GM10266 (cell line): ENCODE measurements around the gene ABCA13.

Experiments
- DNase-seq: peaks from one replicate; pipeline ENCODE4 v3.0.0; 2012; ENCODE audit errors: extremely low spot score
- TF ChIP-seq, protein P1 (sequence below): IDR thresholded peaks from 2 replicates; pipeline ENCODE4 v1.5.1; 2012; ENCODE audit warnings: mild to moderate bottlenecking, low read depth; ENCODE audit not compliant: control insufficient read depth, insufficient read depth; ENCODE audit errors: missing control alignments

ABCA13 gene

DNA sequence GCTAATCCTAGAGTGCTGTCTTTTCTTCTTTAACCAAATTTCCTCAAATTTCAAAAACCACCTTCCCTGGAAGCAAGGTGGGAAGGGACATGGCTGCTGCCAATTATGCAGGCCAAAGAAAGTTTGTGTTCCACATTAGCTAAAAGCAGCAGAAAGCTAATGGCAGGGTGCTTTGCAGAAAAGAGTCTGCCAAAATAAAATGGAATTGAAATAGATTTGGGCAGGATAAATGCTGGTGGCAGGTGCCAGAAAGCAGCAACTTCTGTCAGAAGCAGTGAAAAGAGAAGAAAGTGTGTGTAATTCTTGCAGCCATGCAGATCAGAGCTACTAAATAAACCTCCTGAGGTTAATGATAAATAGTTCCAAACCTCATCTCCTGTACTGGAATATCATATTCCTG, 275.5 kb downstream of the ABCA13 start:
- TF ChIP-seq, protein P1, sequence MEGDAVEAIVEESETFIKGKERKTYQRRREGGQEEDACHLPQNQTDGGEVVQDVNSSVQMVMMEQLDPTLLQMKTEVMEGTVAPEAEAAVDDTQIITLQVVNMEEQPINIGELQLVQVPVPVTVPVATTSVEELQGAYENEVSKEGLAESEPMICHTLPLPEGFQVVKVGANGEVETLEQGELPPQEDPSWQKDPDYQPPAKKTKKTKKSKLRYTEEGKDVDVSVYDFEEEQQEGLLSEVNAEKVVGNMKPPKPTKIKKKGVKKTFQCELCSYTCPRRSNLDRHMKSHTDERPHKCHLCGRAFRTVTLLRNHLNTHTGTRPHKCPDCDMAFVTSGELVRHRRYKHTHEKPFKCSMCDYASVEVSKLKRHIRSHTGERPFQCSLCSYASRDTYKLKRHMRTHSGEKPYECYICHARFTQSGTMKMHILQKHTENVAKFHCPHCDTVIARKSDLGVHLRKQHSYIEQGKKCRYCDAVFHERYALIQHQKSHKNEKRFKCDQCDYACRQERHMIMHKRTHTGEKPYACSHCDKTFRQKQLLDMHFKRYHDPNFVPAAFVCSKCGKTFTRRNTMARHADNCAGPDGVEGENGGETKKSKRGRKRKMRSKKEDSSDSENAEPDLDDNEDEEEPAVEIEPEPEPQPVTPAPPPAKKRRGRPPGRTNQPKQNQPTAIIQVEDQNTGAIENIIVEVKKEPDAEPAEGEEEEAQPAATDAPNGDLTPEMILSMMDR: no peak
- no peak for DNase-seq

- TF ChIP-seq, protein P1: no peak
- no peak for DNase-seq
Measured at GRCh38 chr7:48452218-48452617, 281.0 kb downstream of the ABCA13 start.

DNA sequence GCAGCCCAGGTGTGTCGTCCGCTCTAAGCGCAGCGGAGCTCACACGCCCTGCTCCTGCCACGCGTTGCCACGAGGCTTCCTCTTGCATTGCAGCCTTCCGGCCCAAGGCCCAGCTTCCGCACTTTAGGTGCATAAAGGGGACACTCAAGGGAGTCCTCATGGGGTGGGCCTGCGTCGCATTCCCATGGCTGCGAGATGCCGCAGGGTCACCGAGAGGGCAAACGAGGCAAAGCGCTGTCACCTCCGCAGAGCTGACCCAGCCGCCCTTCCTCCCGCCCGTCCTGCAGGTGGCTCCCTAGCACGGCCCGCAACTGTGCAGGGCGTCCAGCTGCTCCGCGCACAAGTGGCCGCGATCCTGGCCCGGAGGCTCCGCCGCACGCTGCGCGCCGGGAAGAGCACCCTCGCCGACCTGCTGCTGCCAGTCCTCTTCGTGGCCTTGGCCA, 283.5 kb downstream of the ABCA13 start:
- DNase-seq: no peak
- TF ChIP-seq, protein P1: no peak

DNA sequence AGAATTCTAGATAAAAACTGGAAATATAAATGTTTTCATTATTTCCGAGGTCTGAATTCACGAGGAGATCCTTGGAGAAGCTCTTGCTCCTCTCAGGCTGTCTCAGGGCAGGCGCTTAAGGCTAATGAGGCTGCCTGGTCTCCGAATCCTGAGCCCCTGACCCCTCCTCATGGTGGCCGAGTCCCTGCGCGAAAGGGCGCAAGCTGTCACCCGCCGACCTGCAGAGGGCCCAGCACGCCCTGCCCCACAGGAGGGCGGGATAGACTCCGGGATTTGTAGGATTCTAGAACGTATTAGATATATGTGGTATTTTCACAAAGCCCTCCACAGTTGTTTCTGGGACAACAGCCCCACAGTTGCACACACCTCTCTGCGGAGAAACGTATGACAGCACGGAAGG, 284.1 kb downstream of the ABCA13 start:
- no peak for DNase-seq
- TF ChIP-seq, protein P1: no peak

DNA sequence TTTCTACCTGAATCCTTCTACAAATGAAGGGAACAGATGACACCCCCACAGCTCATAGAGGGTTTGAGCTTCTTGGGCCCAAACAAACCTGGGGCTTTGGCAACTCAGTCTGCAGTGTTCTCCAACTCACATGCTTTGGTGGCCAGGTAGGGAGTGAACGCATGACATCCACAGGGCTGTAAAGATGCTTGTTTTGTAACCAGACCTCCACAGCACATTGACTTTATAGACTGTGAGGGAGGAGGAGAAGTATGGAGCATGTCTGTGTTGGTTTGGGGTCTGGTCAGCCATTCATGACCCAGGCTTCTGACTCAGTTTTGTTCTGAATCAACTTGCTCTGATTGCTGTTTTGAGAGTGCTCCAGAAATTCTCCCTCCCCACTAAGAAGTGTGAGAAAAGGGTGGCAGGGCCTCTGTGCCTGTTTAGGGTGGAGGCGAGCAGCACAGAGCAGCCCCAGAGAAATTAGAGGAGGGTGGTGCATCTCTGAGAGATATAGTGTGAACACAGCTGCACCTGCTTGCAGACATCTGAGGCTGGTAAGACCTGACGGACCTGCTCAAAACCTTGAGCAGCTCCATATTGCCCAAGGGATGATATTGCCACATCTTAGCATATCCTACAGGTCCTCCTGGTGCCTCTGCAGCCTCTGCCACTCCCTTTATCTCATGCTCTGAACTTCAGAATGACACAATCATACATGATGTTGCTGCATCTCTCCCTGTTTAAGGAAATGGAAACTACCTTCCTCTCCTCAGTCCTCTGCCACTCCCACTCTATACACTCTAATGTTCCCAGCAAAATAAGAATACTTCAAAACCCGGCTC, 287.7 kb downstream of the ABCA13 start:
- DNase-seq: no peak
- TF ChIP-seq, protein P1: no peak

DNA sequence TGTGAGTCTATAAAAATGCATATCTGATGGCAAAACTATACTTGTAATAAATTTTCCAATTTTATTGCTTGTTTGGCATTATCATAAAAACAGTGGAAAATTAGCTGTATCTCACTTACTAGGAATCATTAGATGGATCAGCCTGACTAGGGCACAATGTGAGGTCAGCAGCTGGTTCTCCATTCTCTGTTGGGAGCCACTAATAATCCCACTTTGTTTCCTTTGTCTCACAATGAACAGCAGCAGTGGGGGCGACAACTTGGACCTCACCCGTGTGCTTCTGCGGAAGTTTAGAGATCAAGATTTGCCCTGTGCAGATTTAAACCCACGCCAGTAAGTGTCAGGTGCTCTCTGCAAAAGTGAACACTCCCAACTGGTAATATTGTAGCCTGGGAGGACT, 295.5 kb downstream of the ABCA13 start:
- TF ChIP-seq, protein P1: no peak

DNA sequence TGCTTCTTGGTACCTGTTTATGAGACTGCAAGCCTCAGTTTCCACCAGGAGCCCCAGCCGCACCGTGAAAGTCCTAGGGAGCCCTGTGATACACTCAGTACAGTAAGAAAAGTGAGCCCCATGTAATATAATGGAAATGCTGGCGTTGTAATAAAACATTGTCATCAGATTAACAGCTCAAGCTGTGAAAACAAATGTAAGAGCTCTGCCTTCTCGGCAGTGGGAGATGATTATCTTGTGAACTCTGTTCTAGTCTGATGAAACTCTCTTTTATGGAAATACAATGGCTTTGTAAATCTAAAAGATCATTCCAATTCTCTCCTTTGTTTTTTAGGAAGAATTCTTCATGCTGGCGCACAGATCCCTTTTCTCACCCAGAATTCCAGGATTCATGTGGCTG, 299.9 kb downstream of the ABCA13 start:
- no peak for DNase-seq
- TF ChIP-seq, protein P1: no peak

More for the DNA sequence above, 295.5 kb downstream of the ABCA13 start:
- DNase-seq: no peak
